HG02943 (cell line): ENCODE measurements around the gene CFHR2.

Source experiments
- ATAC-seq: cut with Tn5 transposase; IDR thresholded peaks from one replicate; pipeline ENCODE4 v1.9.1; 2021; ENCODE audit warnings: mild to moderate bottlenecking, low read depth, moderate library complexity; ENCODE audit not compliant: unreplicated experiment

Gene CFHR2

DNA sequence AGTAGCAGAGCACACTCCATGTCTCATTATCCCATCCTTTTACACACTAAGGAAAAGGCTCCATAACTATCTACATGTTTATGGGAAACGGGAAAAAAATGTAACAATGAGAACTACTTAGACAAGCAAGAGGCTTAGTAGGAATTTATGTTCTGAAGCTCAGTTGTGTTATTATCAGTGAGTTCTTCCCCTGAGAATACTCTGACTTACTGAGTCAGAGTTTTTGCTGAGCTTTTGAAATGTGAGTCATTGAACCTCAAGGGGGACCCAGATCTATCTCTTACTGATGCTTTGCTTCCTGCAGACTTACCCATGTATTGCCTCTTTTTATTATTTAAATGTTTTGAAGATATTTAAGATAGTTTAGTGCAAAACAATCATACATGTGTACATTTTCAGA is 53.9 kb downstream of the CFHR2 start:
- no peak for ATAC-seq

DNA sequence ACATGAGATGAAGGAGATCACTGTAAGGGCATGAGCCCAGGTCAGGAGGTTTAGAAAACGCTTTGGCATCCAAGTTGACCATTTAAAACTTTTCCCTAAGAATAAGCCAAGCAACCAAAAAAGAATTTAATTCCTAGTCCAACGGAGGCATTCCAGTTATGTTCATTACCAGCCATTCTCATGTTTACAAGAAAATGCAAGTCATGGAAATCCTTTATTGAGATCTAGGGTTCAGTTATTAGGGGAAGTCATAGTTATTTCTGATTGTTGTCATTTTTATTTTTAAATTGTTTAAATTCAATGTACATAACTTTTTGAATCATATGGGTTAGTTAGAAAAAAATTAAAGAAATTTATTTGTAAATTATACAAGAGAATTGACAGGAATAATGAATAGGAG is 58.3 kb downstream of the CFHR2 start:
- ATAC-seq, result no peak

GRCh38 chr1:197003132-197003531 is 59.6 kb downstream of the CFHR2 start:
- no peak for ATAC-seq

GRCh38 chr1:197008861-197009260 is 65.3 kb downstream of the CFHR2 start:
- ATAC-seq, result no peak
